OCI-LY3 (cell line): Measurements from ENCODE around the gene GOSR1.

Experiments
- CTCF ChIP-seq: fragments of 200-600, 300-600 bp; sonication (generic); IDR thresholded peaks from 2 replicates; pipeline ENCODE4 v1.5.1; 2014; ENCODE audit warnings: antibody characterized with exemption, low read length, low read depth
- EZH2phosphoT487 ChIP-seq: fragments of 200-600 bp; shearing (Covaris generic); IDR thresholded peaks from 2 replicates; pipeline ENCODE4 v1.6.1; 2018; ENCODE audit warnings: antibody characterized with exemption, mixed run types, low read depth

DNA sequence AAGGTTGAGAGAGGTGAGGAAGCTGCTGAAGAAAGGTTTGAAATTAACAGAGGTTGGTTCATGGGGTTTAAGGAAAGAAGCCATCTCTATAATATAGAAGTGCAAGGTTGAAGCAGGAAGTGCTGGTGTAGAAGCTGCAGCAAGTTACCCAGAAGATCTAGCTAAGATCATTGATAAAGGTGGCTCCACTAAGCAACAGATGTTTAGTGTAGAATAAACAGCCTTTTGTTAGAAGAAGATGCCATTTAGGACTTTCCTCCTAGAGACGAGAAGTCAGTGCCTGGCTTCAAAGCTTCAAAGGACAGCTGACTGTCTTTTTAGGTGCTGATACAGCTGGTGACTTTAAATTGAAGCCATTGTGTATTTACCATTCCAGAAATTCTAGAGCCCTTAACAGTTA lies 29.3 kb downstream of the GOSR1 start:
- TF ChIP-seq CTCF (no peak), EZH2phosphoT487 (no peak)
